ENCODE results near the gene DAG1. TPM values are rescaled to one million over a fixed set of nuclear protein-coding genes. Genes with fewer than 3 reads are reported as not detected.
"Not testable (repeated sequence)": the region's sequence is repeated elsewhere in the genome, so short reads cannot be mapped to it uniquely, and the experiment has no call there.

Gene DAG1
- total RNA-seq, 1 donor from 2014 or later = 63.7 TPM

DNA sequence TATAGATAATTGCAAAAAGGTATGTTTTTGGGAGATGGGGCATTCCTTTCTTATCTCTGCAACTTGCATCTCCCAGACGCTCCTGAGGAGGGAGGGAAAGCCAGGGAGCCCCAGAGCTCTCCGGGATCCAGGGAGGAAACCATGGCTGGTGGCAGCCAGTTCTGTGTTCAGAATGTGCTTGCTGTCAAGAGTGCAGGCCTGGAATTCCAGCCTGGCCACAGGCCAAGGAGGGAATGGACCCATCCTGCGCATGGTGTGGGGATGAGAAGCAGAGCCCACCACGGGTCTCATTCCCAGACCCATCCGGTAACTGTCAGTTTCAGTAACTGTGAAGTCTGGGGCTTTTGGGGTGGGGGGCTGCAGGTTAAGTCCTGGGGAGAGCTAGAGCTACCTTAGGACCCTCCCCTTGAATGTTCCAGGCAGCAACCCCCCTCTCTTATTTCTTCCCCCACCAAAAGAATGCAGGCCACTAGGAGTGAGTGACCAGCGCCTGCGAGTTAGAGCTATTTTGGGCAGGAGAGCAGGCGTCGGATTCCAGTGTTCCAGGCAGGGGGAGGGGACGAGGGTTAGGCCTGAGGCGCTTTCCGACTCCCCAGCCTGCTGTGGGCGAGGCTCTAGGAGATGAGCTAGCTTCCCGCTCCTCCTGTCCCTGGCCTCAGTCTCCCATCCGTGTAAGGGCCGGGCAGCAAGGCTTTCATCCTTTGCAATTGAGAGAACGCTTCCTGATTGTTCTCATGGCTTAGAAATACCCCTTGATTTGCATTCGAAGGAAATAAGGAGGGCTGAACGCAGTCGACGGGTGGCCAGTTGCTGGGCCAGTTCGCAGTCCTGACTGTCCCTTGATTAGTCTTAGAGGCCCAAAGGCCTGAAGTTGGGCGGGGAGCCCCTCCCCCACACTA, 781 bp upstream of the DAG1 start:
- DNase-seq (ENCODE audit: low spot score) = no peak

DNA sequence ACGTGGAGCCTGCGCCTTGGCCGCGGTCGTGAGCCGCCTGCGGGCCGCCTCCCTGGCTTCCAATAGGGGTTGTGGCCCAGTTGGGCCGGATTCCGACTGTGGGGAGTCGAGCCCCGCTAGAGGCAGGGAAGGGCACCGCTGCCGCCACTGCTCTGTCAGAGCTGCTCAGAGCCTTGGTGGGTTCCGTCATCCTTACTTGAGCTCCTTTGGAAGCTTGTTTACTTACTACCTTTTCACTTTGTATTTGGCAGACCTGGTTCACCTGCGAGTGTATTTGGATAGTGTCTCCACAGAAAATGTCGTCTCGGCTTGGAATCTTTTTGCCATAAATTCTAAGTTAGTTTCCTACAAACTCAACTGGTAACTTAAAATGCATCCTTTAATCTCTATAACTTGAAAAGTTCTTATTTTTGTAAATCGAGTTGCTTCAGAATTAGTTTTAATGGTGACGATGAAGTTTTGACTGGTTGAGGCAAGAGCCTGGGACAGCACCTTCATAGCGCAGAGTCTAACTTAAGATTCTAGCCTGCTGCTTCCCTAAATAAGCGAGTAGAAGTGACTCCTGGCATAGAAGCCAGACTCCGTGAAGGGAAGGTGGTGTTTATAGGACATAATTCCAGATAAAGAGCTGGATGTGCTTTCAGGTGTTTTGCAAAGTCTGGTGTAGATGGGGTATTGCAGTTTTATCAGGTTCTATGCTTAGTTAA, 800 bp downstream of the DAG1 start:
- DNase-seq (ENCODE audit: low spot score) = no peak

DNA sequence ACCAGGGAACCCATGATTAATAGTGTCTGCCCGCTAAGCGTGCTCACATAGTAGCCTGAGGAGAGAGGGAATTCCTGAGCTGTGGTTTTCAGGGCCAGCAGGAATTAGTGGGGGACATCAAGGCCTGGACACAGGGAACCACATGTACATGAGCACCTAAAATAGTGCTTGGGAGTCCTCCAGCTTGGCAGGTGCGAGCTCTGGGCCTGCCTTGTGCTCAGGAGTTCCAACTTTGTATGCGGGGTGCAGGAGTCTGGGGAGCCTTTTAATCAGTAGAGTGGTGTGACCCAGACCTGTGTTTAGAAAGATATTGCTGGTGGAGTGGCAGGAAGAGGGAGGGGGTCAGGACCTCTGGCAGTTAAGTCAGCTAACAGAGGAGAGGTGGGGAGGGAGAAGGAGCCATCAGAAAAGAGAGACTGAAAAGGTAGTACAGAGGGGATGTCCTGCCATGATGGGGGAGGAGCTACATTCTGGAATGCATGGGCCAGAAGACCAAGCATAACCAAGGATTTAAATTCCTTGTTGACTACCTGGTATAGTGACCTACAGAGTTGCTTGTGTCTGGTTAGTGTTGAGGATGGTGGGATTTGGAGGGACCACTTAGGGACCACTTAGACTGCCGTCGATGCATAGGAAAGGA, 1.9 kb downstream of the DAG1 start:
- no peak for DNase-seq (ENCODE audit: low spot score)

DNA sequence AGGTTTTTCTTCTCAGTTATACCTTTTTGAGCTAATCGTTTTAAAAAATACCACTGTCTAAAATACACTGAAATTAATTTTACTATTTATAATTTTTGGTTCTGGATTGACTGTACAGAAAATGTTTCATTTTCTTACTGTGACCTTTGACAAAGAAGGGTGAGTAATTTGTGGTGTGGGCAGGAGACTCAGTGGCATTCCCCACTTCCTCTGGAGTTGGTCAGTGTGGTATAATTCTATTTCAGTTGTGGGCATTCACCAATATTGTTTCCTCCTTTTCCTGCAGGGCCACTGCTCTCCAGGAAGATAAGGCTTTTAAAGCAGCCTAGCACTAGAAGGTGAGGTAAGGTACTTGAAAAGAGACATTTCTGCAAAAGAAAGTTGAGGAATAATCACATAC, 6.5 kb downstream of the DAG1 start:
- DNase-seq (ENCODE audit: low spot score) = no peak

DNA sequence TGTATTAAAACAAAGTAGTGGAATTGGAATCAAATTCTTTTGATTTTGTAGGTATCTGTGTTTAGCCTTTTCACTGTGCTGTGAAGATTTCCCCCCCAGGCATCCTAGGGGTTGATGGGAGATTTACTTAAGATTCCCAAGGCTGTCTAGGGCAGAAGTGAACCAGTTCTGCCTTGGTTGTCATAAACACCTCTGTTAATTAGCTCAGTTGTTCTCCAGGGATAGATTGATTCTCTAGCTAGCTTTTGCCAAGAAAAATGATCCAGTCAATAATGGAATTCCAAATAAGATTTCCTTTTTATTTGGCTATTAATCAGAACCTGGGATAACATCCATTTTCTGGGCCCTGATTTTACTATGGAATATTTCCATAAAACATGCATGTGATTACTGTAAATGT, 12.7 kb downstream of the DAG1 start:
- DNase-seq (ENCODE audit: low spot score) = no peak

DNA sequence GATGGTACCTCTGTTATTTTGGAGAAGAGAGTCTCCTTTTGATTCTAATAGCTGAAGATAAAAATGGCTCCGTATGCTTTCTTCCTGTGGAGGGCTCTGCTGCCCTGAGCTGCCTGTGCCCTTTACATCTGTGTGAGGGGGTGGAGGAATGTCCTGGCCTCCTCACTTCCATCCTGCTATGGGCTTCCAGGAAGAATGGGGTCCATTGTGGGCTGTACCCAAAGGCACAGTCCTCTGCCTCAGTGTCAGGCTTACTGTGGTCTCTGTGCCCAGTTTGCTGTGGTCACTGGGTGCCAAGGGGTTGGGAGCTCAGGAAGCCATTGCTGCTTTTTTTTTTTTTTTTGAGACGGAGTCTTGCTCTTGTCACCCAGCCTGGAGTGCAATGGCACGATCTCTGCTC, 14.4 kb downstream of the DAG1 start:
- no peak for DNase-seq (ENCODE audit: low spot score)

DNA sequence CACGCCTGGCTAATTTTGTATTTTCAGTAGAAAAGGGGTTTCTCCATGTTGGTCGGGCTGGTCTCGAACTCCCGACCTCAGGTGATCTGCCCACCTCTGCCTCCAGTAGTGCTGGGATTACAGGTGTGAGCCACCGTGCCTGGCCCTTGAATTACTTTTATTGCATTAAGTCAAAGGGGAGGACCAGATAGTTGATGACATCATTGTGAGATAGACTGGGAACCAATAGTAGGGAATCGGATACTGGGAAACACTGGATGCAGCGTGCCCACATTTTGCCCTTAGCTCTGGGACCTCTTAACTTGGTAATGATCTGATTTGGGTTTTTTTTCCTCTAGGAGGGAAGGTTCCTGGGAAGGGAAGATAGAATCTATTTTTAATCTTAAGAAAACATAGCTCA, 19.2 kb downstream of the DAG1 start:
- no peak for DNase-seq (ENCODE audit: low spot score)

DNA sequence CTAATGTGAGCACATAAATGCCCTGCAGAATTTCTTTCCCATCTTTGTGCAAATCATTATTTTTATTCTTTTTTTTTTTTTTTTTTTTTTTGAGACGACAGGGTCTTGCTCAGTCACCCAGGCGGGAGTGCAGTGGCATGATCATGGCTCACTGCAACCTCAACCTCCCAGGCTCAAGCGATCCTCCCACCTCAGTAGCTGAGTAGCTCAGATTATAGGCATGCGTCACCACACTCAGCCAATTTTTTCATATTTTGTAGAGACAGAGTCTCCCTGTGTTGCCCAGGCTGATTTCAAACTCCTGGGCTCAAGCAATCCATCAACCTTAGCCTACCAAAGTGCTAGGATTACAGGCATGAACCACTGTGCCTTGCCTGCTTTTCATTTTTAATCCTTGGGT, 22.9 kb downstream of the DAG1 start:
- no peak for DNase-seq (ENCODE audit: low spot score)

DNA sequence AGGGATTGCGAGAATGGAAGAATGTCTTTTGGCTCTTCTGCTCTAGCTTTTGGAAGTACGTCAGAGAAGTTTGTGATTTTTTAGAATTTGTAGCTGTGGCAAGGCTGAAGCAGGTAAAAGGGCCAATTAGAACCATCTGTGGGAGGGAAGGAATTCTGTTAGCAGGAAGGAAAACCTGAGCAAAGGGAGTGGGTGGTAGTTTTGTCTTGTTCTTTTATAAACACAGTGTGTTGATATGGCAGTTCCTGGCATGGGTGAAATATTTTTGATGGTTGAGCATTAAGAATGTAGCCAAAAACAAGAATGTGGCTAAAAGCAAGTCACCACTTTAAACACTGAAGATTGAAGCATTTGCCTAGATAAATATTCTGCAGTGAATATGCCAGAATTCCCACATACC, 23.8 kb downstream of the DAG1 start:
- DNase-seq (ENCODE audit: low spot score) = no peak

DNA sequence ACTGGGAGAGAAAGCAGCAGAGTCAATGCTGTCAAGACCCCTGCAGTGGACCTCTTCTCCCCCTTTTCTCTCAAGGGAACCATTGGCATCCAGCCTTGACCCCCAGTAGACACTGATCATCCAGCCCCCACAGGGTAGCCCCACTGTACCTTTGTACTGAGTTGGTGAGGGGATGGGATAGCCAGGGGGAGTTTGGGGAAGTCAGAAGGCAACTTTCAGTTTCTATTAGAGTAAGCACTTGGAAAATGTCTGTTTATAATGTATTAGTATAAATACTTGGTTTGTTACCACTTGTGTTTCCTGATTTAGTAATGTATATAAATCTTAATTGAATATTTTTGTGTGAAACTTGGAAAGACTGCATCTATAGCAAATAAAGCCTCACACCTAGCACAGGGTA, 25.0 kb downstream of the DAG1 start:
- no peak for DNase-seq (ENCODE audit: low spot score)

DNA sequence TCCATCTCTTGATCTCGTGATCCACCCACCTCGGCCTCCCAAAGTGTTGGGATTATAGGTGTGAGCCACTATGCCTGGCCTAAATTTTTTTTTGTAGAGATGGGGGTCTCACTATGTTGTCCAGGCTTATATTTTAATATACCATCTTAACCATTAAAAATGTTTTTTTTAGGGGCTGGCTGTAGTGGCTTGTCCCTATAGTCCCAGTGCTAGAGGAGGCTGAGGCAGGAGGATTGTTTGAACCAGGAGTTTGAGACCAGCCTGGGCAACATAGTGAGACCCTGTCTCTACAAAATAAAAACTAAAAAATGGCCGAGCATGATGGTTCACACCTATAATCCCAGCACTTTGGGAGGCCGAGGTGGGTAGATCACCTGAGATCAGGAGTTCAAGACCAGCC, 26.8 kb downstream of the DAG1 start:
- not testable (repeated sequence) for DNase-seq (ENCODE audit: low spot score)

DNA sequence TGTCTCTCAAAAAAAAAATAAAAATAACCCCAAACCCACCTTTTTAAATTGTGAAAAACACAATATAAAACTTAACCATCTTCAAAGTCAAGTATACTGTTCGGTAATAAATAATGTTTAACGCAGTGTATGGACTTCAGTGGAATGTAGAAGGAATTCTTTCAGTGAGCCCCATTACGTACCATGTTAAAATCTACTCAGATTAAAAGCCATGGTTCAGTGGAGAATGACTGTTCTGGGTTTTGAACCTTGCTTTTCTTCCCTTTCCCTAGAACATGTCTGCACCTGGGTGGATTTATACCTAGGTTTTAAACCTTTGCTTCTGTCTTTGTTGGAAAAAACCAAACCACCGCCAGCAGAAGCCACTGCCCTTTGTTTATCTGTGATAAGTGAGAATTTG, 27.5 kb downstream of the DAG1 start:
- no peak for DNase-seq (ENCODE audit: low spot score)

DNA sequence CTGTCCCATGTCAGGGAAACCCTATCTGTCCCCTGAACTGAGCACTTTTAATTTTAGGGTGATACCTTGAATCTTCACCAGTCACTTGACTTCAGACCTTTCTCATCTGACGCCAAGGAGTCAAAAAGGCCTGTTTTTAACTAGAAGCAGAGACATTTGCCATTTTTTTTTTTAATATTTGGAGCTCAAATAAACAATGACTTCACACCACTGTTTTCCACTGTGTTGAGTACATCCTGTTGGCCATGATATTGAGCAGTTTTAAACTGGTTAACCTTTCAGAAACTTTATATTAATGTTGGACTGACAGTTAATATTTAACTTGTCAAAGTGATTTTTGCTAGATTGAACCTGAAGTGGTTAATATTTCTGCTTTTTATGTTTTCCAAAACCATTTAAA, 28.2 kb downstream of the DAG1 start:
- DNase-seq (ENCODE audit: low spot score) = no peak

DNA sequence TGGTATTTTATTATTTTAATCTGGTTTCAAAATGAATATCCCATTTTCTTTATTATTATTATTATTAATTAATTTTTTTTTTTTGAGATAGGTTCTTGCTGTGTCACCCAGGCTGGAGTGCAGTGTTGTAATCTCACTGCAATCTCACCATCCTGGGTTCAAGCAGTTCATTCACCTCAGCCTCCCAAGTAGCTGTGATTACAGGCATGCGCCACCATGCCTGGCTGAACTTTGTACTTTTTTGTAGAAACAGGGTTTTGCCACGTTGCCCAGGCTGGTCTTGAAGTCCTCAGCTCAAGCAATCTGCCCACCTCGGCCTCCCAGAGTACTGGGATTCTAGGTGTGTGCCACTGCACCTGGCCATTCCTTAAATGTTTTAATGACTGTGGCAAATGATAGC, 28.6 kb downstream of the DAG1 start:
- DNase-seq (ENCODE audit: low spot score) = no peak

DNA sequence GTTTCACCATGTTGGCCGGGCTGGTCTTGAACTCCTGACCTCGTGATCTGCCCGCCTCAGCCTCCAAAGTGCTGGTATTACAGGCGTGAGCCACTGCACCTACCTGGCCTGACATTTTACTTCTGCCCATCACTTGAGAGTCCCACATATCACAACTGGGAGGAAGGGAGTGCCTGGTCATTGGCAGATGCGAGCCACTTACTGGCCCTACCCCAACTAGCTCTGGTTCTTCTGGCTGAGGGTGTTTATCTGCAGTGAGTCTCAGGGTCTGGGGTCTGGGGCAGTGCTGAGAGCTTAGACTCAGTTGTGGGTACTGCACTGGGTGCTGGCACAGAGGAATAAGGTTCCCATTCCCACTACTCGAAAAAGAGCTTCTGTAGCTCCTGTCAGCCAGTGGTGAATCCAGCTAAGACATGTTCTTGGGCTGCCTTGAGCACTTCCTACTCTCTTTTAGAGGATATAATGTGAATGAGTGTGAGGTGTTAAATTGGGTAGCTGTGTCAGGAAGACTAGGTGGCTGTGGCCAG, 30.2 kb downstream of the DAG1 start:
- no peak for DNase-seq (ENCODE audit: low spot score)

DNA sequence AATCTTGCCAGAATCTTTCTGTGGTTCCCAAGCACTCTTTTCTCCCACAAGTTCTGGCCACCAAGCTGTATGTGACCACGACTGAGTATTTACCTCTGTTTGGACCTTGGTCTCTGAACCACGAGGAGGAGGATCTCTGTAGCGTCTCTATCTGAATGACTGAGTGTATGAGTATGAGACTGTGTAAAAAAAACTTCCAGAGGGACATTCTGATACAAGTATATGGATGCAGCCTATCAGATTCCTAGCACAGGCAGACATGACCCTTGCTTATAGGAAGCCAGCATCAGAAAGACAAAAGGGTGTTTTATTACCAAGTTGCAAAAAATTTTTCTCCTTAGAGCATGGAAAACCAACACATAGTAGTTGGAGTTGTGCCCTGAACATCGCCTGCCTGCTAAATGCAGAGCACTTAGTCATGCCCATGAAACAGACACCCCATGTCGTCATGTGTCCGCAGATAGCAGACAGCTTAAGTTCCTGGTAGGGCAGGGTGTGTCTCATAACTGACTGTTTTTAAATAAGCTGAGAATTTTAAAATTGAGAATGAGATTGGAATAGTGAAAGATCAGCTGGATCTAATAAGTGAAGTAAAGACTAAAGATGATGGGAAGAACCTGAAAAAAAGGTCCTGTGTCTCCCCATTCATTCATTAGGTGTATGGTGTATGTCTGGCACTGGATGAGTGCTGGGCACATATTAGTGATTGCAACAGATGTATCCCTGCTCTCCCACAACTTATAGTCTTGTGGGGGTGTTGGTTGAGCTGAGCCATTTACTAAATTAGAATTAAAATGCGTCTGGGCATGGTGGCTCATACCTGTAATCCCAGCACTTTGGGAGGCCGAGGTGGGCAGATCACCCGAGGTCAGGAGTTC, 30.9 kb downstream of the DAG1 start:
- DNase-seq (ENCODE audit: low spot score) = no peak

DNA sequence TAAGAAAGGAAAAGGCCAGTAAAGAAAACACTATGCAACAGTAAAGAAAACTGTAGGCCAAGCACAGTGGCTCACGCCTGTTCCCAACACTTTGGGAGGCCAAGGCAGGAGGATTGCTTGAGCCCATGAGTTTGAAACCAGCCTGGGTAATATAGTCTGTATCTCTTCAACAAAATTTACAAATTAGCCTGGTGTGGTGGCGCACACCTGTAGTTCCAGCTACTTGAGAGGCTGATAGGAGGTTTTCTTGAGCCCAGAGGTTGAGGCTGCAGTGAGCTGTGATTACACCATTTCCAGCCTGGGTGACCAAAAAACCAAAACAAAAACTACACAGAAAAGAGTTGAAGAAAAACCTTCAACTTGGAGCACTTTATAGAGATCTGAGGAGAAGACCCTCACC, 31.8 kb downstream of the DAG1 start:
- no peak for DNase-seq (ENCODE audit: low spot score)

DNA sequence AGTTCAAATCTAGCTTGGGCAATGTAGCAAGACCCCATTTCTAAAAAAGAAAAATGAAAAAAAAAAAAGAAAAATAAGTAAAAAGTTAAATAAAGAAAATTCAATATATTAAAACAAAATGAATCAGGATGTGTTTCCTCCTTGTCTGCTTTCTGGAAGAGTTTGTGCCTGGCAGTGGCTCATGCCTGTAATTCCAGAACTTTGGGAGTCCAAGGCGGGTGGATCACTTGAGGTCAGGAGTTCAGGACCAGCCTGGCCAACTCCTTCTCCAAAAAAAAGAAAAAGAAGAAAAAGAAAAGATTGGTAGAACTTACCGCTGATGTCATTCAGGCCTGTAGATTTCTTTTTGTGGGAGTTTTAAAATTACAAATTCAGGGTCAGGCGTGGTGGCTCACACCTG, 36.8 kb downstream of the DAG1 start:
- no peak for DNase-seq (ENCODE audit: low spot score)

DNA sequence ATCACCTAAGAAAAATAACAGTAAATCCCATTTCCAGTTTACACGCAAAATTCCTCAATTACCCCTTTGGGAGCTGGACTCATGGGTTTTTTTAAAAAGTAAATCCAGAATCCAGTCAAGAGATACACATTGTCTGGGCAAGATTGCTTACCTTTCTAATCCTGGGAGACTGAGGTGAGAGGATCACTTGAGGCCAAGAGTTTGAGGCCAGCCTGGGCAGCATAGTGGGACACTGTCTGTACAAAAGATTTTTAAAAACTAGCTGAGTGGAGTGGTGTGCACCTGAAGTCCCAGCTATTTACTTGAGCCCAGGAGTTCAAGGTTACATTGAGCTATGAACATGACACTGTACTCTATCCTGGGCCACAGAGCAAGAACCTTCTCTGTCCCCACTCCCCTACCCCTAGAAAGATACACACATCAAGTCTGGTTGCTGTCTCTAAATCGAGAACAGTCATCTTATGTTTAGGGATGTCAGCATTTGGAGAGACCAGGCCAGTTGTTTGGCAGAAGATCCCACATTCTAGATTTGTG, 39.0 kb downstream of the DAG1 start:
- DNase-seq (ENCODE audit: low spot score) = no peak

DNA sequence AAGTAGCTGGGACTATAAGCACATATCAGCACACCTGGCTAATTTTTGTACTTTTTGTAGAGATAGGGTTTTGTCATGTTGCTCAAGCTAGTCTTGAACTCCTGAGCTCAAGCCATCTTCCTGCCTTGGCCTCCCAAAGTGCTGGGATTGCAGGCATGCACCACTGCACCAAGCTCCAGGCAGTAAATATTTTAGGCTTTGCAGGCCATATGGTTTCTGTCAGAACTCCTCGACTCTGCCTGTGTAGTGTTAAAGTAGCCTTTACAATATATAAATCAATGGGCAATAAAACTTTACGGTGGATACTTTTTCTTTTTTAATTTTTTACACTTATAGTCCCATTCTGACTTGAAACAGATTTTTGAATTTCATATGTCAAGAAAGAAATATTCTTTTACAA, 41.6 kb downstream of the DAG1 start:
- no peak for DNase-seq (ENCODE audit: low spot score)

Data from mesenteric fat pad (tissue), 1 donor.